HEK293 (cell line): ENCODE data around the gene B4GALT2.

Experiments
- KLF16 ChIP-seq: fragments of 450-650 bp; formaldehyde crosslinking; IDR thresholded peaks from 2 replicates; pipeline ENCODE4 v1.5.1; 2017; ENCODE audit warnings: missing biosample characterization, missing genetic modification characterization
- KLF17 ChIP-seq: fragments of 450-650 bp; formaldehyde crosslinking; IDR thresholded peaks from 2 replicates; pipeline ENCODE4 v1.5.1; 2016; ENCODE audit warnings: missing biosample characterization, missing genetic modification characterization
- MEIS1 ChIP-seq: sonication (generic); formaldehyde crosslinking; IDR thresholded peaks from 2 replicates; pipeline ENCODE4 v1.8.1; 2022; ENCODE audit warnings: missing genetic modification reagents, mild to moderate bottlenecking, borderline replicate concordance
- MZF1 ChIP-seq: fragments of 450-650 bp; formaldehyde crosslinking; IDR thresholded peaks from 2 replicates; pipeline ENCODE4 v1.5.1; 2017; ENCODE audit warnings: missing biosample characterization, missing genetic modification characterization, borderline replicate concordance
- RBAK ChIP-seq: fragments of 450-650 bp; formaldehyde crosslinking; IDR thresholded peaks from 2 replicates; pipeline ENCODE4 v1.5.1; 2016; ENCODE audit warnings: missing biosample characterization, missing genetic modification characterization
- YY1 ChIP-seq: fragments of 450-650 bp; formaldehyde crosslinking; IDR thresholded peaks from 2 replicates; pipeline ENCODE4 v1.5.1; 2018; ENCODE audit warnings: missing biosample characterization, missing genetic modification characterization
- ZBTB10 ChIP-seq: fragments of 450-650 bp; formaldehyde crosslinking; IDR thresholded peaks from 2 replicates; pipeline ENCODE4 v1.5.1; 2016; ENCODE audit warnings: missing biosample characterization, missing genetic modification characterization
- ZIC2 ChIP-seq: fragments of 450-650 bp; formaldehyde crosslinking; IDR thresholded peaks from 2 replicates; pipeline ENCODE4 v1.5.1; 2016; ENCODE audit warnings: missing biosample characterization, missing genetic modification characterization
- ZNF138 ChIP-seq: fragments of 450-650 bp; formaldehyde crosslinking; IDR thresholded peaks from 2 replicates; pipeline ENCODE4 v1.5.1; 2016; ENCODE audit warnings: missing biosample characterization, missing genetic modification characterization, borderline replicate concordance
- ZNF140 ChIP-seq: fragments of 450-650 bp; formaldehyde crosslinking; IDR thresholded peaks from 2 replicates; pipeline ENCODE4 v1.5.1; 2016; ENCODE audit warnings: missing biosample characterization, missing genetic modification characterization
- ZNF175 ChIP-seq: fragments of 450-650 bp; formaldehyde crosslinking; IDR thresholded peaks from 2 replicates; pipeline ENCODE4 v1.5.1; 2016; ENCODE audit warnings: missing biosample characterization, missing genetic modification characterization
- ZNF18 ChIP-seq: fragments of 450-650 bp; formaldehyde crosslinking; IDR thresholded peaks from 2 replicates; pipeline ENCODE4 v1.5.1; 2016; ENCODE audit warnings: missing biosample characterization, missing genetic modification characterization
- ZNF214 ChIP-seq: fragments of 450-650 bp; formaldehyde crosslinking; IDR thresholded peaks from 2 replicates; pipeline ENCODE4 v1.5.1; 2017; ENCODE audit warnings: missing biosample characterization, mild to moderate bottlenecking, missing genetic modification characterization, borderline replicate concordance
- ZNF274 ChIP-seq, 2 experiments: fragments of 200-500 bp in 1 of 2; fragments of 450-650 bp in 1 of 2; sonication (Bioruptor generic) in 1 of 2; formaldehyde crosslinking in 1 of 2; IDR thresholded peaks; 2 replicates each; pipeline versions ENCODE4 v1.5.1 to v1.6.1; 2014 to 2016; ENCODE audit warnings: borderline replicate concordance in 1 of 2, inconsistent platforms in 1 of 2, low read length in 1 of 2, missing biosample characterization in 1 of 2, missing genetic modification characterization in 1 of 2
- ZNF302 ChIP-seq: fragments of 450-650 bp; formaldehyde crosslinking; IDR thresholded peaks from 2 replicates; pipeline ENCODE4 v1.5.1; 2016; ENCODE audit warnings: missing biosample characterization, missing genetic modification characterization, low read depth
- ZNF354C ChIP-seq: fragments of 450-650 bp; formaldehyde crosslinking; IDR thresholded peaks from 2 replicates; pipeline ENCODE4 v1.5.1; 2016; ENCODE audit warnings: missing biosample characterization, missing genetic modification characterization, low read depth, borderline replicate concordance
- ZNF610 ChIP-seq: fragments of 450-650 bp; formaldehyde crosslinking; IDR thresholded peaks from 2 replicates; pipeline ENCODE4 v1.5.1; 2016; ENCODE audit warnings: missing biosample characterization, missing genetic modification characterization, borderline replicate concordance
- ZNF623 ChIP-seq: fragments of 450-650 bp; formaldehyde crosslinking; IDR thresholded peaks from 2 replicates; pipeline ENCODE4 v1.5.1; 2016; ENCODE audit warnings: missing biosample characterization, missing genetic modification characterization
- ZNF629 ChIP-seq: fragments of 450-650 bp; formaldehyde crosslinking; IDR thresholded peaks from 2 replicates; pipeline ENCODE4 v1.5.1; 2017; ENCODE audit warnings: missing biosample characterization, missing genetic modification characterization
- ZNF658 ChIP-seq: fragments of 450-650 bp; formaldehyde crosslinking; IDR thresholded peaks from 2 replicates; pipeline ENCODE4; 2016; ENCODE audit warnings: missing biosample characterization, missing genetic modification characterization
- ZXDB ChIP-seq: fragments of 450-650 bp; formaldehyde crosslinking; IDR thresholded peaks from 2 replicates; pipeline ENCODE4 v1.5.1; 2016; ENCODE audit warnings: missing biosample characterization, missing genetic modification characterization
- TF ChIP-seq, protein P1 (sequence below): fragments of 450-650 bp; formaldehyde crosslinking; IDR thresholded peaks from 2 replicates; pipeline ENCODE4 v1.5.1; 2016; ENCODE audit warnings: missing biosample characterization, missing genetic modification characterization, borderline replicate concordance
- TF ChIP-seq, protein P2 (sequence below): fragments of 450-650 bp; formaldehyde crosslinking; IDR thresholded peaks from 2 replicates; pipeline ENCODE4 v1.5.1; 2017; ENCODE audit warnings: missing biosample characterization, missing genetic modification characterization

Gene B4GALT2

GRCh38 chr1:43934101-43934985, 44.7 kb upstream of the B4GALT2 start (continued):
- TF ChIP-seq ZBTB10 (tag by site-specific recombination) (no peak), ZXDB (tag by site-specific recombination) (no peak), ZNF18 (tag by site-specific recombination) (no peak), ZNF610 (tag by site-specific recombination) (no peak), ZNF175 (no peak), KLF16 (tag by site-specific recombination) (no peak), ZNF274 (IDR thresholded peaks at IDR 0.05; ENCODE audit: low read length) (no peak), ZNF274 (tag by site-specific recombination; IDR thresholded peaks at IDR 0.05; ENCODE audit: borderline replicate concordance) (no peak), ZNF629 (tag by site-specific recombination) (no peak), ZNF140 (tag by site-specific recombination) (no peak), ZNF623 (tag by site-specific recombination) (no peak), ZIC2 (tag by site-specific recombination) (no peak), ZNF214 (no peak), KLF17 (tag by site-specific recombination) (no peak), MEIS1 (CRISPR knock-in tag) (no peak), ZNF138 (tag by site-specific recombination) (no peak), RBAK (no peak), ZNF302 (tag by site-specific recombination) (no peak), YY1 (no peak), ZNF354C (no peak), ZNF658 (tag by site-specific recombination) (no peak), MZF1 (no peak)
- TF ChIP-seq, protein P1, sequence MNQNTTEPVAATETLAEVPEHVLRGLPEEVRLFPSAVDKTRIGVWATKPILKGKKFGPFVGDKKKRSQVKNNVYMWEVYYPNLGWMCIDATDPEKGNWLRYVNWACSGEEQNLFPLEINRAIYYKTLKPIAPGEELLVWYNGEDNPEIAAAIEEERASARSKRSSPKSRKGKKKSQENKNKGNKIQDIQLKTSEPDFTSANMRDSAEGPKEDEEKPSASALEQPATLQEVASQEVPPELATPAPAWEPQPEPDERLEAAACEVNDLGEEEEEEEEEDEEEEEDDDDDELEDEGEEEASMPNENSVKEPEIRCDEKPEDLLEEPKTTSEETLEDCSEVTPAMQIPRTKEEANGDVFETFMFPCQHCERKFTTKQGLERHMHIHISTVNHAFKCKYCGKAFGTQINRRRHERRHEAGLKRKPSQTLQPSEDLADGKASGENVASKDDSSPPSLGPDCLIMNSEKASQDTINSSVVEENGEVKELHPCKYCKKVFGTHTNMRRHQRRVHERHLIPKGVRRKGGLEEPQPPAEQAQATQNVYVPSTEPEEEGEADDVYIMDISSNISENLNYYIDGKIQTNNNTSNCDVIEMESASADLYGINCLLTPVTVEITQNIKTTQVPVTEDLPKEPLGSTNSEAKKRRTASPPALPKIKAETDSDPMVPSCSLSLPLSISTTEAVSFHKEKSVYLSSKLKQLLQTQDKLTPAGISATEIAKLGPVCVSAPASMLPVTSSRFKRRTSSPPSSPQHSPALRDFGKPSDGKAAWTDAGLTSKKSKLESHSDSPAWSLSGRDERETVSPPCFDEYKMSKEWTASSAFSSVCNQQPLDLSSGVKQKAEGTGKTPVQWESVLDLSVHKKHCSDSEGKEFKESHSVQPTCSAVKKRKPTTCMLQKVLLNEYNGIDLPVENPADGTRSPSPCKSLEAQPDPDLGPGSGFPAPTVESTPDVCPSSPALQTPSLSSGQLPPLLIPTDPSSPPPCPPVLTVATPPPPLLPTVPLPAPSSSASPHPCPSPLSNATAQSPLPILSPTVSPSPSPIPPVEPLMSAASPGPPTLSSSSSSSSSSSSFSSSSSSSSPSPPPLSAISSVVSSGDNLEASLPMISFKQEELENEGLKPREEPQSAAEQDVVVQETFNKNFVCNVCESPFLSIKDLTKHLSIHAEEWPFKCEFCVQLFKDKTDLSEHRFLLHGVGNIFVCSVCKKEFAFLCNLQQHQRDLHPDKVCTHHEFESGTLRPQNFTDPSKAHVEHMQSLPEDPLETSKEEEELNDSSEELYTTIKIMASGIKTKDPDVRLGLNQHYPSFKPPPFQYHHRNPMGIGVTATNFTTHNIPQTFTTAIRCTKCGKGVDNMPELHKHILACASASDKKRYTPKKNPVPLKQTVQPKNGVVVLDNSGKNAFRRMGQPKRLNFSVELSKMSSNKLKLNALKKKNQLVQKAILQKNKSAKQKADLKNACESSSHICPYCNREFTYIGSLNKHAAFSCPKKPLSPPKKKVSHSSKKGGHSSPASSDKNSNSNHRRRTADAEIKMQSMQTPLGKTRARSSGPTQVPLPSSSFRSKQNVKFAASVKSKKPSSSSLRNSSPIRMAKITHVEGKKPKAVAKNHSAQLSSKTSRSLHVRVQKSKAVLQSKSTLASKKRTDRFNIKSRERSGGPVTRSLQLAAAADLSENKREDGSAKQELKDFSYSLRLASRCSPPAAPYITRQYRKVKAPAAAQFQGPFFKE, result no peak
- TF ChIP-seq, protein P2, sequence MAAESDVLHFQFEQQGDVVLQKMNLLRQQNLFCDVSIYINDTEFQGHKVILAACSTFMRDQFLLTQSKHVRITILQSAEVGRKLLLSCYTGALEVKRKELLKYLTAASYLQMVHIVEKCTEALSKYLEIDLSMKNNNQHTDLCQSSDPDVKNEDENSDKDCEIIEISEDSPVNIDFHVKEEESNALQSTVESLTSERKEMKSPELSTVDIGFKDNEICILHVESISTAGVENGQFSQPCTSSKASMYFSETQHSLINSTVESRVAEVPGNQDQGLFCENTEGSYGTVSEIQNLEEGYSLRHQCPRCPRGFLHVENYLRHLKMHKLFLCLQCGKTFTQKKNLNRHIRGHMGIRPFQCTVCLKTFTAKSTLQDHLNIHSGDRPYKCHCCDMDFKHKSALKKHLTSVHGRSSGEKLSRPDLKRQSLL, result no peak
